ES-I3 (cell line): Measurements from ENCODE around the gene ASS1.

Experiments
- H3K36me3 ChIP-seq: 2 replicates; pipeline ENCODE4 v1.6.1; 2013; ENCODE audit warnings: mild to moderate bottlenecking, low read length, control low read depth, moderate library complexity; ENCODE audit not compliant: insufficient read depth
- H3K4me1 ChIP-seq: 2 replicates; pipeline ENCODE4 v1.6.1; 2013; ENCODE audit warnings: mild to moderate bottlenecking, control low read depth, low read length; ENCODE audit not compliant: insufficient read depth
- H3K9ac ChIP-seq: 2 replicates; pipeline ENCODE4 v1.6.1; 2013; ENCODE audit warnings: low read depth, mild to moderate bottlenecking, low read length, moderate library complexity
- H3K9me3 ChIP-seq: 2 replicates; pipeline ENCODE4 v1.6.1; 2013; ENCODE audit warnings: mild to moderate bottlenecking, low read length, moderate library complexity; ENCODE audit not compliant: control insufficient read depth, insufficient read depth

ASS1 gene

GRCh38 chr9:130518233-130518632, 73.5 kb downstream of the ASS1 start:
- Histone ChIP-seq H3K9ac (no peak overlapping the region), H3K36me3 (no peaks in the 10 kb centered on the region), H3K4me1 (peaks cover 10% of the 10 kb centered on the region; the same call in 1 of the 2 replicates), H3K9me3 (no peaks in the 10 kb centered on the region)

GRCh38 chr9:130518943-130519799, 74.4 kb downstream of the ASS1 start:
- Histone ChIP-seq H3K9ac (no peak overlapping the region), H3K4me1 (peaks cover 11% of the 10 kb centered on the region; the same call in 1 of the 2 replicates), H3K9me3 (no peaks in the 10 kb centered on the region), H3K36me3 (no peaks in the 10 kb centered on the region)

GRCh38 chr9:130519927-130520326, 75.2 kb downstream of the ASS1 start:
- Histone ChIP-seq H3K36me3 (no peaks in the 10 kb centered on the region), H3K4me1 (peaks cover 14% of the 10 kb centered on the region; the same call in 1 of the 2 replicates), H3K9ac (no peak overlapping the region)

GRCh38 chr9:130521715-130522114, 77.0 kb downstream of the ASS1 start:
- H3K4me1 ChIP-seq: peaks cover 14% of the 10 kb centered on the region; the same call in 1 of the 2 replicates
- no peaks in the 10 kb centered on the region for H3K36me3 ChIP-seq
- H3K9ac ChIP-seq: no peak overlapping the region
- H3K9me3 ChIP-seq: no peaks in the 10 kb centered on the region

More at GRCh38 chr9:130519927-130520326, 75.2 kb downstream of the ASS1 start:
- no peaks in the 10 kb centered on the region for H3K9me3 ChIP-seq

- H3K9ac ChIP-seq: no peak overlapping the region
- no peaks in the 10 kb centered on the region for H3K9me3 ChIP-seq
- no peaks in the 10 kb centered on the region for H3K36me3 ChIP-seq
- peaks cover 14% of the 10 kb centered on the region; the same call in 1 of the 2 replicates for H3K4me1 ChIP-seq
These were observed 77.6 kb downstream of the ASS1 start for GRCh38 chr9:130522233-130522808.

GRCh38 chr9:130523921-130524320, 79.2 kb downstream of the ASS1 start:
- Histone ChIP-seq H3K9me3 (no peaks in the 10 kb centered on the region), H3K9ac (no peak overlapping the region), H3K36me3 (no peaks in the 10 kb centered on the region), H3K4me1 (peaks cover 8% of the 10 kb centered on the region; the same call in 1 of the 2 replicates)

- H3K4me1 ChIP-seq: peaks cover 8% of the 10 kb centered on the region; the same call in 1 of the 2 replicates
- no peaks in the 10 kb centered on the region for H3K36me3 ChIP-seq
- H3K9me3 ChIP-seq: no peaks in the 10 kb centered on the region
- H3K9ac ChIP-seq: no peak overlapping the region
These were observed 81.6 kb downstream of the ASS1 start for GRCh38 chr9:130526193-130526853.

GRCh38 chr9:130526854-130527650, 82.3 kb downstream of the ASS1 start:
- no peak overlapping the region for H3K9ac ChIP-seq

GRCh38 chr9:130527651-130528310, 83.0 kb downstream of the ASS1 start:
- Histone ChIP-seq H3K4me1 (peaks cover 6% of the 10 kb centered on the region; the same call in 1 of the 2 replicates), H3K36me3 (no peaks in the 10 kb centered on the region), H3K9me3 (no peaks in the 10 kb centered on the region), H3K9ac (no peak overlapping the region)

More at GRCh38 chr9:130526854-130527650, 82.3 kb downstream of the ASS1 start:
- H3K36me3 ChIP-seq: no peaks in the 10 kb centered on the region
- no peaks in the 10 kb centered on the region for H3K9me3 ChIP-seq
- peaks cover 4% of the 10 kb centered on the region; the same call in 1 of the 2 replicates for H3K4me1 ChIP-seq

GRCh38 chr9:130528674-130529073, 83.9 kb downstream of the ASS1 start:
- H3K4me1 ChIP-seq: peaks cover 8% of the 10 kb centered on the region; the same call in 1 of the 2 replicates
- H3K9ac ChIP-seq: no peak overlapping the region
- no peaks in the 10 kb centered on the region for H3K36me3 ChIP-seq
- H3K9me3 ChIP-seq: no peaks in the 10 kb centered on the region

GRCh38 chr9:130530938-130531337, 86.2 kb downstream of the ASS1 start:
- H3K36me3 ChIP-seq: no peaks in the 10 kb centered on the region
- H3K4me1 ChIP-seq: peaks cover 4% of the 10 kb centered on the region; the same call in 1 of the 2 replicates
- no peak overlapping the region for H3K9ac ChIP-seq
- no peaks in the 10 kb centered on the region for H3K9me3 ChIP-seq

GRCh38 chr9:130531670-130532069, 86.9 kb downstream of the ASS1 start:
- Histone ChIP-seq H3K9me3 (no peaks in the 10 kb centered on the region), H3K36me3 (no peaks in the 10 kb centered on the region), H3K4me1 (peaks cover 4% of the 10 kb centered on the region; the same call in 1 of the 2 replicates), H3K9ac (no peak overlapping the region)

GRCh38 chr9:130532426-130533080, 87.8 kb downstream of the ASS1 start:
- Histone ChIP-seq H3K36me3 (no peaks in the 10 kb centered on the region), H3K9me3 (no peaks in the 10 kb centered on the region), H3K4me1 (peaks cover 6% of the 10 kb centered on the region; the same call in 1 of the 2 replicates), H3K9ac (no peak overlapping the region)
